HG03378 (cell line): ENCODE data around the gene SAMHD1.
"Not testable (repeated sequence)": the region's sequence is repeated elsewhere in the genome, so short reads cannot be mapped to it uniquely, and the experiment has no call there.

Source experiments
- ATAC-seq: cut with Tn5 transposase; IDR thresholded peaks from one replicate; pipeline ENCODE4 v1.9.1; 2021; ENCODE audit warnings: mild to moderate bottlenecking, moderate library complexity; ENCODE audit not compliant: unreplicated experiment

SAMHD1 gene

DNA sequence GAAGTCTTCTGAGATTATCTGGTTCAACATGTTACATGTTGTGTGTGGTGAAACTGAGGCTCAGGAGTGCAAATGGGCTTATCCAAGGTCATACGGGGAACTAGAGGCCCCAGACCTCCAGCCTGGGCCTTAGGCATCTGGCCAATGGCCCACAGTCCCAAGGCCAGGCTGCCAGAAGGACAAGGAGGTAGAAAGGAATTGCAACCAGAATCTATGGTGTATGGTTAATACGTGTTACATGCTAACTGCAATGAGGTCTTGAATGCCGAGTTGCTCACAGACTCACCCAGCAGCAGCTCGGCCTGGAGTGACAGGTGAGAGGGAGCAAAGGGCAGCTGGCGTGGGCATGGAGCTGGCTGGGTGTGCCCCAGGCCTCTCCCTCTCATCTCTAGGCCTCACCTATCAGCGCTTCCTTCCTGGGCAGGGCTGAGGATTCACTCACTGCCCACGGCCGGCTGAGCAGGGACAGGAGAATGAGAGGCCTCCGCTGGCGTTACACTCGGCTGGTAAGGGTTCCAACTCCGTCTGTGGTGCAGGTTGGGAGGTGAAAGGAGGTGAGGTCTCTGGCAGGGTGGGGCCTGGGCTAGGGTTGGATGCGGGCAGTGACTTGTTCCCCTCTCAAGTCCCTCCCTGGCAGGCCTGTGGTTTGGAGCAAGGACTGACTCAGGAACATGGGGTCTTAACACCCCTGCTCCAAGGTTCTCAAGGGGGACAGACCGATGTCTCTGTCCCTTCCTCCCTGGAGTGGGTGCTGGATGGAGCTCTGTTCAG, 75.6 kb downstream of the SAMHD1 start, which contains the start of gene TLDC2:
TSS of gene TLDC2 (plus strand) at position 437 of the 771 bp plus-strand sequence. CDS start at position 474, 37 bp downstream.
- ATAC-seq, result no peak

DNA sequence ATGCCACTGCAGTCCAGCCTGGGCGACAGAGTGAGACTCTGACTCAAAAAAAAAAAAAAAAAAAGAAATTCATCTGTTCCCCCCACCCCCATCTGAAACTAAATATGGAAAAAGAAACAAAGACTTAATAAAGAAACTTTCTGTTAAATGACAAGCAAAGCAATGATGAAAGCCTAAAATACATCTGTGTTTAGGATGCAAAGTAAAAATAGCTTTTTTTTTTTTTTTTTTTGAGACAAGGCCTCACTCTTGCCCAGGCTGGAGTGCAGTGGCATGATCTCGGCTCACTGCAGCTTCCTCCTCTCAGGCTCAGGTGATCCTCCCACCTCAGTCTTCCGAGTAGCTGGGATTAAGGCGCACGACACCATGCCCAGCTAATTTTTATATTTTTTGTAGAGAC, 76.4 kb downstream of the SAMHD1 start:
- not testable (repeated sequence) for ATAC-seq

DNA sequence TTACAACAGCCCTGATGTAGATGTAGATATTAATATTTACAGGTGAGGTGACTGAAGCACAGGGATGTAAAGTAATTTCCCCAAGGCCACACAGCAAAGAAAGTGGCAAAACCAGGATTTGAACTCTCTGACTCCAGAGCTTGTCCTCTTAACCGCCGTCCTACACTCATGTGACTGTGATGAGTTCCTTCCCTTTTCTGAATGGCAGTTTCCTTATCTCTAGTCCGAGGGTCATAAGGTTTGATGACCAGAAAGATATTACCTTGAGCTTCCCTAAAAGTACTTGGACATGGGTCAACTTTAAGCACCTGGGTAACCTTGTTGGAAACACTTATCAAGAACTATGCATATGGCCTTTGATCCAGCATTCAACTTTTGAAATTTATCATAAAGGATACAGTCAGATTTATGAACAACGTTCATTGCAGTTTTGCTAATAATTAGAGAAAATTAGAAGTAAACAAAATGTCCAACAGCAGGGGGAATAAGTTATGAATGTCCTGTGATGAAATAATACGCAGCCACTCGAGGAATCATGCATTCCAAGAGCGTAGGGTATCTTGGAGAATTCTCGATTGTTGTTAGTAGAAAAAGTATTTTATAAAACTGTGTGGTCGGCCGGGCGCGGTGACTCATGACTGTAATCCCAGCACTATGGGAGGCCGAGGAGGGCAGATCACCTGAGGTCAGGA, 77.9 kb downstream of the SAMHD1 start:
- ATAC-seq, result no peak

DNA sequence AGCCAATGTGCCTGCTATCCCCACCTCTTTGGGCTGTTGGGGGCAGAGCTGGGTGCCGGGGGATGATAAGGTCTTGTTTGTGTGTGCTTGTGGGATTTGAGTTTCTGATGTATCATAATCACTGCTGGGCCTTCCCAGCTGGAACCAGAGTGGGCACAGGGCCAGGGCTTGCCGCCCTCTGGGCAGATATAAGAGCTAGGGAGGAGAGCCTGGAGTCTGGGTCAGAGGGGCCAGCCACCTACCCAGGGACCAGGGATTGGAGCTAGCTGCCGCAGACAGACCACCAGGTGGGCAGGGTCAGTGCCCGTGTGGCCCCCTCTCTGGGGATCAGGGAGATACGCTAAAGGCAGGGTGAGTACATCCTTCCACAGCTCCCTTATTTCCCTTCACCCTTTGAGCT, 78.7 kb downstream of the SAMHD1 start:
- no peak for ATAC-seq

DNA sequence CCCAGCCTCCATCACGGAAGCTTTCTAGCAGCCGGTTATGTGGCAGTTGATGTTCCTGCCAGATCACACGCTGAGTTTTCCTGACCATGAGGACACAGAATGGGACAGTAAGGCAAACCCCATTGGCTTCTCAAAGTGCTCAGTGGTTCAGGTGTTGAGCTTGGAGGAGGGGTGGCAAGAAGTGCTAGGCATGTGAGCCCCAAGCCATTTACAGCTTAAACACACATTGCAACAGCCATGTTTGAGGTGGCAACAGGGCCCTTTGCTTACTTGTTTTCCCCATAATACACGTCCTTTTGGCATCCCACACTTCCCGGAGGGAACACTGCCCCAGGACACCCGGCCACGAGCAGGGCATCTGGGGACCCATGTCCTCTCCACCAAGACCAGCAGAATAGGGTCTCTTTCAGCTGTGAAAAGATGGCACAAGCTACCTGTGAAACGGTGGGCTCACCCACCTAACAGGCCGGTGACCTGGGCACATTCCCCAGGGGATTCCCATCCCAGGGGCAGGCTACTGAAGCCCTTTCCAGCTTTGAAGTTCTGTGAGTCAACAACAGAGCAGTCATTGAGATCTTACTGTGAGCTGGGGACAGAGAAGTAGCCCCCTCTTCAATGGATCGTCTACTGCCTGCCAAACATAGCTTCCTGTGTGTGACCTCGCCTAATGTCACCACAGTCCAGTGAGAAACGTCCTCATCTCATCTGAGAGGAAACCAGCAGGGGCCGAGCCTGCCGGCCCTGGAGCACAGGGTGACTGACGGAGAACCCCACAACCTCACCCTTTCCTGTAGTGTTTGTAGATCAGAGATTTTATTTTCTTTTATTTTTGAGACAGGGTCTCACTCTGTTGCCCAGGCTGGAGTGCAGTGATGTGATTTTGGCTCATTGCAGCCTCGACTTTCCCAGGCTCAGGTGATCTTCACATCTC, 79.6 kb downstream of the SAMHD1 start:
- no peak for ATAC-seq

DNA sequence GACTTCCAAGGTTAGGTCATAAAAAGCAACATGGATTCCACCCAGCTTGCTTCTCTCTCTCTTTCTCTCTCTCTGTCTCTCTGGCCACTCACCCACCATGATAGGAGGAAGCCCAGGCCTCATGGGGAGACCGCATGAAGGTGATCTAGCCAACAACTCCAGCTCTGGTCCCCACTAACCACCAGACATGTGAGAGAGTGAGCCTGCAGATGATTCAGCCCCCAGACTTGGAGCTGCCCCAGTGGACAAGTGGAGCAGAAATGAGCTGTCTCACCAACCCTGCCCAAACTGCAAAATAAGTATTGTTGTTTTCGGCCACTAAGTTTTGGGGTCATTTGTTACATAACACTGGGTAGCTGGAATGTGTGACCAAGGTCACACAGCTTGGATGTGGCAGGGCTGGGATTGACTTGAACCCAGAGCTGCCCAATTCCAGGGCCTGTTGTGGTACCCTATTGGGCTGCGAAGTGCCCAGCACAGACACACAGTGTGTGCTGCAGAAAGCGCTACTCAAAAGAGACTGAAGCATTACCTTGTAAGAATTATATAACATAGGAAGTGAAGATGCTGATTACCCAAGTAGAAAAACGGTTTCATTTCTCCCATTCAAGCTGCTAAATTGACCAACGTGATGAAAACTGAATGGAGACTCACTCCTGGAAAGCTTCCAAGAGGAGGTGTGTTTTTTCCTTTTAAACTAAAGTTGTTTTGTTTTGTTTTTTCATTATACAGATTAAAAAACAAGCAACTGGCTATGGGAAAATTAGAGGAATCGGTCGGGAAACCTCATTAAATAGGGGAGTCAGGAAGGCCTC, 84.6 kb downstream of the SAMHD1 start:
- ATAC-seq, result no peak

DNA sequence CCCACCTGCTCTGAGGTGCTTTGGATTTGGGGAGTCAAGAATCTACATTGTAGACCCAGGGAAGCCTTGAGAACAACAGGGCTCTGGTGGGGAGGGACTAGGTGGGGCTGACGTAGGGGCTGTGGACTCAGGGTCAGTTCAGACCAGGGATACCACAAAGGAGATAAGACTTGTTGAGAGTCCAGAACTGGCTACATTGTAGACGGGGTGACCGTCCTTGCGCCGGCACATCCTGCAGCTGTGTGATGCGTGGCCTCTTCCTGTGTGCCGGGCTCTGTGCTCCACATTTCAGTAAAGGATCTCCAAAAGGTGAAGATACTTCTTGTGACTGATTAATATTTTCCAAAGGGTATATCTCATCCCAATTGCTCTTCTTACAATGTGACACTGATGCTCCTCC, 85.3 kb downstream of the SAMHD1 start:
- no peak for ATAC-seq

DNA sequence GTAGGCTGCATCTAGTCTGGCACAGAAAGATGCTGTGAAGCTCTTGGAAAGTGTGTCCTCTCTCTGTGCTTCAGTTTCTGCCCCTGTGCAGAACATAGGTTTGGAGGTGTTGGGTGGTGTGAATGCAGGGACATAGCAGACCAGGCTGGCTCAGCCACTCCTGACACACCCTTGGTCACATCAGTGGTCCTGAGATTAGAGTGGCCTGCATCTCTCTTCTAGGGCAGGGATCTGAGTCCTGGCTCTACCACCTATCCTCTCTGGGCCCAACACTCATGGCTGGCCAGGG, 85.7 kb downstream of the SAMHD1 start:
- no peak for ATAC-seq

DNA sequence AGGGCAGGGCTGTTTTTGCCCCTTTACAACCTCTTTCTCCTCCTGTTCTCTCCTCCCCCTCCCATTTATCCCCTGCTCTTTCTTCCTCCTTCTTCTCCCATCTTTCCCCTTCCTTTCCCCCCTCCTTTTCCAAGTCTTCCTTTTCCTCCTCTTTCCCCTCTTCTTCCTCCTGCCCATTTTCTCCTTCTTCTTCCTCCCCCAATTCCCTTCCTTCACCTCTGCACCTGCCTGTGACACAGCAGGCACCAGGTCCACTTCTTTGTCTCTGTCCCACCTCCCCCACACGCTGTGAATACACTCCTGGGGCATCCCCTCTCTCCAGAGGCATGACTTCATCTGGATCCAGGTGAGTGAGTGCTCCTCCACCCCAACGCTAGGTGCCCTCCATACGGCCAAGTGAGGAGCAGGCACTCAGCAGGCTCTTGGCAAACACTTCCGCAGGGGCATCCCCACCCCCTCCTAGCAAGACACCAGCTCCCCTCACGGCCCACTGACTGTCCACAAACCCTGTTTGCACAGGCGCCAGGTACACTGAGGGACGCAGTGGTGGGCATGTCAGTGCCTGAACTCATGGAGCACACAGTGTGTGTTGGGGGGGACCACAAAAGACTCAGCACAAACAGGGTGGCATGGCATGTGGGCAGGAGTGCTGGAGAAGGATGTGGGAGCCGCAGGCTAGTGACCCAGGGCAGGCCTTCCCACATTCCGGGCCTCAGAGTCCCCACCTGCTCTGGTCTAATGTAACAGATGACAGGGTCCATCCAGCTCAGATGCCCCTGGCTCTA, 86.2 kb downstream of the SAMHD1 start:
- no peak for ATAC-seq

DNA sequence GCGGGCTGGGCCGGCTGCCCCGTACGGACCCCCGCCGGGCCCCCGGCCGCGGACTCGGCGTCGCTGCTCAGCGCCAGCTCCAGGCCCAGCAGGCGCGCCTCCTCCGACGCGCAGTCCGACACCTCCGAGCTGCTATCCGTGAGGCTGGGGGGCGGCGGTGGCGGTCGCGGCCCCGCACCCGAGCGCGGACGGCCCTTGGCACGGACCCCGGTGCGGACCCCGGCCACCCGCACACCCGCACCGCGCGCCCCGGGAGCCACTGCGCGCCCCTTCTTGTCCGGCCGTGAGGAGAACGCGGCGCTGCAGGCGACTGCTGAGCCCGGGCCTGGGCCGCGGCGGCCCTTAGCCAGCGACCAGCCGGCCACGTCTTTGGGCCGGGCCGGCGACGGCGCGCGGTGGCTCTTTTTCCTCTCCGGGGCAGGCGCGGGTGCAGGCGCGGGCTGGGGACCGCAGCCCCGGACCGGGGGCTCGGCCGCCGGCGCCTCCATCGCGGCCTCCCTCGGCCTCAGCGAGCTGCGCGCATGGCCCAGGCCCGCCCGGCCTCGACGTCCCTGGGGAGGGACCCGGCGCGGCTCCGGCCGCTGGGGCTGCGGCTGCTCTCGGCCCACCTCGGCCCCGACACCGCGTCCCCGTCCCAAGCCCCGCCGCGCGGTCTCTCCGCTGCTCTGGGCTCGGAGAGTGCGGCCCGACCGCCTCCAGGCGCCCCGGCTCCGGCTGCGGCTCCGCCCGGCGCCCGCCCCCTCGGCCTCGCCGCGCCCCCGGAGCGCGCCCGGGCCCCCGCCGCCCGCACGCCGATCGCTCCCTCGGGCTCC, 88.4 kb downstream of the SAMHD1 start:
- no peak for ATAC-seq

DNA sequence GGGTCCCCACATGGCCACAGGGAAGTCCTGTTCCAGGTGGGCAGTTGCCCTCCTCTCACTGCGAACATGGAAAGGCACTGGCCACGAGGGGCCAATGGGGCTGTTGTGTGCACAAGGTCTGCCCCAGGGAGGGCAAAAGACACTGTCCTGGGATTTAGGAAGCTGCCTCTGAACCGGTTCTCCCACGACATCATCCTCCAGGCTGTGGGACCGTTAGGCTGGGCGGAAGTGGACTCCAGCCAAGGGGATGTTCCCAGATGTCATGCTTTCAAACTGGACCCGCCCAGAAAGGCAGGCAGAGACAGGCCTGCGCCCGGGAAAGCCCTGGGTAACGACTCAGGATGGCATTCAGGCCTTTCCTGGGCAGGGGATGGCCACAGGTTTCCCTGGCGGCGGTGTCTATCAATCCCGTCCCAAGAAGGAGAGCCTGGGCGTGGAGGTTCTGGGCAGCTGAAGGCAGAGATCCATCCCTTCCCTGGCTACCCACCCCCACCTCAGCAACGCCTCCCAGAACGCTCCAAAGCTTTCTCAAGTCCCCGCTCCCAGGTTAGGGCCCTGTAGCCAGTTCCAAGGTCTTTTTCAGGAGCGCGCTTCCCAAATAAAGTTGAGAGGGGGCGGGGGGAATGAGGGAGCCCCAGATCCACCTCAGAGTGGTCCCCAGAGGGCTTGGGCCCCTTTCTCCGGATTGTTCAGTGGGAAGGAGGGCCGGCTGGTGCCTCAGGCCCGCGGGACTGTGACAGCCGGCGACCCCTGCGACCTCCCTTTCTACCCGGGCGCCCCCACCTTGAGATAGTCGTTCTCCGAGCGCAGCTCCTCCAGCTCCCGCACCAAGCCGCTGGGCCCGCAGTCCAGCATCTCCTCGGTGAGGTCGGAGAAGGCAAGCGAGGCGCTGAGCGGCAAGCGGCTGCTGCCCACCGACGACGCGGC, 89.4 kb downstream of the SAMHD1 start:
- no peak for ATAC-seq

DNA sequence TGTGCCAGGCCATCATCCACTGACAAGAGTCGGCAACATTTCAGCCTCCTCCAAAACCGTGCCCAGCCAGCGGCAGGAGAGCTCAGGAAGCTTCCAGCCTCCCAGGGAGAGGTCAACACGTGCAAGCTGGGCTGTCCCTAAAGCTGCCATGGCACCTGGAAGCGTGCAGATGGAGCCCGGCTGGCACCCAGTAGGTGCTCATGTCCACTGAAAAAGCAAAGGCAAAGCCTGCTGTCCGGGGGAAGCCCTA, 90.0 kb downstream of the SAMHD1 start:
- ATAC-seq, result no peak

DNA sequence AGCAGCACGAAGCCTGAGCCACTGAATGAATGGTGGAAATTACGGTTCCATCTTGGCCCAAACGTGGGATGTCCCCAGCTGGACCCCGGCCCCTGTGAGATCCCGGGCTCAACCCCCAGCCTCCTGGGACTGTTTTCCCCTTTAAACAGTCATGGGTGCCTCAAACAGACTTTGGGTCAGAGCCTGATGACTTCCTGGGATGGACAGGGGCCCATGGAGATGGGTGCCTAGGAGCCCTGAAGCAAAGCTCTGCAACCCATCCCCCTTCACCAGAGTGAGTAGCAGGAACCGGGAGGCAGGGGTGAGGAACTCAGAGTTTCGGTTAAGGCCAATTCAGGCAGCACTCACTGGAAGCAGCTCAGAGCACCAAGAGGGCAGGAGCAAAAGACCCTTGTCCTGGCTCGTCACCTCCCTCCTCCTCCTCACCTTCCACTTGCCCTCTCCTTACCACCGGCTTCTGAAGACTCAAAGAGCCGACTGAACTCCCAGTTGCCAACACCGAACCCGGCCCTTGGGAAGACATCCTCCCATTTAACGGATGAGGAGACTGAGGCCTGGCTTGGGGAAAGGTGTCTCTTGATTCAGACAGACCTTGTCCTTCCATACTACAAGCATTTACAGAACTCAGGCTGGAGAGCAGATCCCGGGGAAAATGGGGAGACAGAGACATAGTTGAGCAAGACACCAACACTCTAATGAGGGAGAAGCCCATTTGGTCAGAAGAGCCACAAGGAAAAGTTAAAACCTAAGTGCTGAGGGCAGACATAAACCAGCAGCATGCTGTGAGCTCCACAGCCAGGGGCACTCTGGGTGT, 90.5 kb downstream of the SAMHD1 start:
- ATAC-seq, result no peak

DNA sequence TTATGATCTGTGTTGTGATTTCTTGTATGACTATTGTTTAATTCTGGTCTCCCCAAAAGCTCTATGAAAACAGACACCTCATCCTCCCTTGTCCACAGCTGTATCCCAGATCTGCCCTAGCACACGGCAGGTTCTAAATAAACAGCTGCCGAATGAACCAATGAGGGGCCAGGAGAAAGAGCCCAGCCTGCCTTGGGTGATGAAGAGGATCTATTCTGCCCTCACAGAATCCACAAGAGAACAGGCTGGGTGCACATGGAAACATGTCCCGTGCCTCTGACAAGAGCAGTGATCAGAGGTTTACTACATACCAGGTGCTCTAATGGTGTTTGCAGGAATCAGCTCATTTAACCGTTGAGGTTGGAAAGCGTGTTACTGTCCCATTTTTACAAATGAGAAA, 91.2 kb downstream of the SAMHD1 start:
- no peak for ATAC-seq

DNA sequence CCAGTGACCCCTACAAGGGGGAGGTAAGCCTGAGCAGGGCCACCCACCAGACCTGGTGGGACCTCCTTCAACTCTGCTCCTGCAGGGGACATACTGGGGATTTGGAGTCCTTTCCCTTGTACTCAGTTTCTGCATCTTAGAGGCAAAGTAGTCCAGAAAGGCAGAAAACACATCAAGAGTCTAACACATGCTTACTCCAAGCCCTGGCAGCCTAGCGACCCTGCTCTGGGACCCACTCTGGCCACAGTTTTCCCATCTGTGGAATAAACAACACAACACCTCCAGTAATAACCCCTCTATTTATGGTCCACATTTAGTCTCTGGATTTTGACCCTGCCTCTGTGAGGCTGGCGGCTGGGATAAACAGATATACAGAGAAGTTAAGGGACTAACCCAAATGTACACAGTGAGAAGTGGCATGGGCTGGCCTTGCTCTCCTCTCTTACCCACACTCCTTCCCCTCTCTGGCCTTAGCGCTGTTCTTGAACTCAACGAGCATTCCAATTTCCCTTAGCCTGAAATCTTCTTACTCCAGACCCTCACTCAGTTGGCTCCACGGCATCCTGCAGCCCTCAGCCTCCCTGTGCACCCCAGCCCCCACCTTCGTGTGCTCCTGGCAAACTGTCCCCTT, 91.7 kb downstream of the SAMHD1 start:
- ATAC-seq, result no peak

DNA sequence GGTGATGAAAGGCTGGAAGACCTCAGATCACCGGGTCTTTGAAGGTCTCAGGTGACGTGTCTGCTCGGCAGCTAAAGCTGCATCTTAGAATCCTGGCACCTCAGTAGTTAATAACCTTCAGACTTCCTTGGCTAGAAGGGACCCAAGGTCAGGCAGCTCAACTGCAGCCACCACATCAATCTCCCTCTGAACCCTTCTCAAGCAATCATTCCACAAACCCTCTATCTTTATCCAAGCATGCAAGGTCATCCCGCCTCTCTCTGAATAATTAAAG, 92.3 kb downstream of the SAMHD1 start:
- no peak for ATAC-seq
